HG02852 (cell line): ENCODE measurements around the gene RRAGD.

Experiments
- ATAC-seq: cut with Tn5 transposase; IDR thresholded peaks from one replicate; pipeline ENCODE4 v1.9.1; 2021; ENCODE audit warnings: mild to moderate bottlenecking, moderate library complexity; ENCODE audit not compliant: unreplicated experiment

RRAGD gene

GRCh38 chr6:89379281-89379680 lies 32.8 kb downstream of the RRAGD start:
- ATAC-seq = no peak

DNA sequence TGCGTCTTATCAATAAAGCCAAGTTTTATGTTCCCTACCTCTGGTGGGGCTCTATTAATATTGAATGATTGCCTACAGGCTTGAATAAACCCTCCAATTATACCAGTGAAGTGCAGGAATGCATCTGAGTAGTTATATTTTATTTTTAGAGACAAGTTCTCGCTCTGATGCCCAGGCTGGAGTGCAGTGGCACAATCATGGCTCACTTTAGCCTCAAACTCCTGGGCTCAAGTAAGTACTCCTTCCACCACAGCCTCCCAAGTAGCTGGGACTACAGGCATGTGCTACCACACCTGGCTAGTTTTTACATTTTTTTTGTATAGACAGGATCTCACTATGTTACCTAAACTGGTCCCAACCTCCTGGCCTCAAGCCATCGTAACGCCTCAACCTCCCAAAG lies 33.4 kb downstream of the RRAGD start:
- ATAC-seq = no peak

GRCh38 chr6:89375427-89376267 lies 36.4 kb downstream of the RRAGD start:
- ATAC-seq = peak; percentile 72

- ATAC-seq = peak; percentile 58
These were observed 39.6 kb downstream of the RRAGD start for GRCh38 chr6:89372506-89372901.

DNA sequence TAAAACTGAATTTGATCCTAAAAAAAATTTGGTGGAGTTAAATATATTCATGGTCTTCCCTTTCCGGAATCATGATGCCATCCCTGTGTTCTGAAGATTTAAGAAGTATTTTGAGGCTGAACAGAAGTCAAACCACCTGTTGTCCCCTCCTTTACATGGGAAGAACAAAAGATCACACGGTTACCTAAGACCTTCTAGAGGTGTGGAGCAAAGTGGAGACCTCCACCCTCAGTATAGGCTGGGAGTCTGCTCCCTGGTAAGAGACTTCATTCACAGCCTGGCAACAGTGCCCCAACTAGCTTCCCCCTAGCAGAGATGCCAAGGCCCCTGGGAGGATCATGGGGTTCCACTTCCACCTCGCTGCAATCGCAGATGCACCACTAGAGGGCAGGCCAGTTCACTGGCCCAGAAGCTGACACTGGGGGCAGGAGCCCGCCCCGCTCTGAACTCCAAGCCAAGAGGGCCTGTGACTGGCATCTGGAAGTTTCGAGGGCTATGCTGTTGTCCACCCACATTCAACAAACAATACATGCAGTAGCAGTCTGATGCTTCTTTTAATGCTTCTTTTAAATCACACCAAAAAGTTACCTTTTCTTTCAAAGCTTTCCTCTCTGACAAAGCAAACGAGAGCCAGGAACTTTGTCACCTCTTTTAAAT lies 40.1 kb downstream of the RRAGD start:
- ATAC-seq = peak; percentile 64

- ATAC-seq = no peak
These were observed 43.1 kb downstream of the RRAGD start for GRCh38 chr6:89368999-89369398.

GRCh38 chr6:89368107-89368506 lies 44.0 kb downstream of the RRAGD start:
- no peak for ATAC-seq

GRCh38 chr6:89364586-89364985 lies 47.5 kb downstream of the RRAGD start:
- no peak for ATAC-seq

- ATAC-seq = no peak
These were observed 50.9 kb downstream of the RRAGD start for GRCh38 chr6:89361171-89361570.

- peak; percentile 59 for ATAC-seq
These were observed 51.6 kb downstream of the RRAGD start for GRCh38 chr6:89360415-89360999.

DNA sequence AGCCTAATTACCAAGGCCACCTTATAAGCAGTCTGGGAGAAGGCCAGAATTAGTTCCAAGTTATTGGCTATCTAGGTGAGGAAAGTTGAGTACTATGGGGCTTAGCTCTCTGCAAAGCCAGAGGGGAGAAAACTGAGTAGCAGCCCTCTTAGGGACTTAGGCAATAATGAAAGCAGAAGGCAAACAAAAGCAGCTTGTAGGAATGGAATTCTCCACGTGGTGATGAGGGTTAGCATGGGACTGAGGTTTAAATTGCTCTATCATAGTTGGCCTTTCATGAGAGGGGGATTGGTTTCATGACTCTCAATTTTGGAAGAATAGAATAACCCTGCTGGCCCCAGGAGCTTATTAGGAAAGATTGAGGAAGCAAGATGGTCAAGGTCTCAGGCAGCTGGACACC lies 52.5 kb downstream of the RRAGD start:
- no peak for ATAC-seq

GRCh38 chr6:89357390-89357789 lies 54.7 kb downstream of the RRAGD start:
- peak; percentile 42 for ATAC-seq

- no peak for ATAC-seq
These were observed 55.4 kb downstream of the RRAGD start for GRCh38 chr6:89356642-89357170.

GRCh38 chr6:89355511-89356194 lies 56.4 kb downstream of the RRAGD start:
- no peak for ATAC-seq

- ATAC-seq = no peak
These were observed 58.2 kb downstream of the RRAGD start for GRCh38 chr6:89353702-89354392.

DNA sequence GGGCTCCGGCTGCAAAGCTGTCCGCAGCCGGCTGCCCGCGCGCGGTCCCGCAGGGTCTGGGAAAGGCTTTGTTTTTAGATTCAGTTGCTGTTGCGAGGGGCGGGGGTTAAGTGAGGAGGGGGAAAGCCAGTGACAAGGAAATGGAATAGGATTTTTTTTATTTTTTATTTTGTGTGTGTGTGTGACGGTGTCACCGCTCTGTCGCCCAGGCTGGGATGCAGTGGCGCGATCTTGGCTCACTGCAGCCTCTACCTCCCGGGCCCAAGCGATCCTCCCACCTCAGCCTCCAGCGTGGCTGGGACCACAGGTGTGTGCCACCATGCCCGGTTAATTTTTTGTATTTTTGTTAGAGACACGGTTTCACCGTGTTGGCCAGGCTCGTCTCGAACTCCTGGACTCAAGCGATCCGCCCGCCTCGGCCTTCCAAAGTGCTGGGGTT lies 58.9 kb downstream of the RRAGD start:
- no peak for ATAC-seq

- ATAC-seq = peak; percentile 48
These were observed 59.6 kb downstream of the RRAGD start, which contains the start of gene UBE2J1 for GRCh38 chr6:89352278-89353117. UBE2J1 (minus strand) TSS chr6:89352722; CDS start chr6:89352569, 153 bp downstream.

DNA sequence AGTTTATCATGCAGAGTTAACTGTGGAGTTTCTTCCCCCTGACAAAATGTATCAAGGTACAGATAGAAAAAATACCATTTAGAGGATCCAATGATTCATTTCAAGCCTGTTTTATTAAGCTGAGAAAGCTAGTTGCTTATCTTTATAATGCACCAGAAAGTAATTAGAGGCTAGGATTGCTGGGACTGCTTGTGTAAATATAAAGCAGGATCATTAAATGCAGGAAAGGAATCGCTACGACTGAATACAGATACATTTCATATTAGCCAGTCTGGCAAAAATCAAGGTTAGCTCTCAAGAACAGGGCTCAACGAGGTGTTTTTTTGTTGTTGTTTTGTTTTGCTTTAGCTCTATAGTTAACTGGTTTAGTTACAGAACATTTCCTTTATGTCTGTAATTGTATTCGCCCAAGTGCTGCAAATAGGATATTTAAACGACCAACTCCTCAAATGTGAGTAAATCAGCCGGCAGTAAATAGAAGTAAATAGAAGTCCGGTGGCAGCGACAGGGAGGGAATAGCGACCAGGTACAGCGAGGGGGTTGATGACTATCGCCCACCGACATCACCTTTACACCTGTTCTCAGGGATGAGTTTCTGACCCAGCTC lies 60.3 kb downstream of the RRAGD start:
- ATAC-seq = no peak
